NCI-H2081 treated with DMSO at 0.1 percent for 48 hours (cell line): ENCODE results near the gene SUCO.
"Not testable (repeated sequence)": the region's sequence is repeated elsewhere in the genome, so short reads cannot be mapped to it uniquely, and the experiment has no call there.

Experiments
- DNase-seq: peaks from one replicate; lab custom pipeline; 2025; lab: John Stamatoyannopoulos, UW

SUCO gene

DNA sequence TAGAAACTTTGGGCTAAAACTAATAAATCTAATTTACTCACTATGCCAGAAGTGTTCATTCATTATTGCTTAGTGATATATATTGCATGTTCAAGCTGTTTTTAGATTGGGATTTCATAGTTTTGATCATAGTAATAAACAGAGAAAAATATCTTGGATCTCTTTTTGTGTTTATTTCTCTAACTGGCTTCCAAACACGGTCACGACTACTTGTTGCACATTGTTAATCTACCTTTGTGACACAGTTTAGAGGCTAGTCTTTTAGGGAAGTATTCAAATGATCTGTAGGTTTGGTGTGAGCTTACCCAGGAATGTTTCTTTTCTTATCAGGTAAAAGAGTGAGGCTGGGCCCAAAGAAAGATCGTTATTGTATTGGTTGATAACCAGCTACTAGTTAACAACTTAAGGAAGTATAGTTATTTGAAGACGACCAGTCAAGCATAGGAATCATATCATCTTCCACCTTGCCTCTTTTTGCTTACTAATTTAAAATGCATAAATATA lies 75.2 kb downstream of the SUCO start:
- DNase-seq, result no peak

DNA sequence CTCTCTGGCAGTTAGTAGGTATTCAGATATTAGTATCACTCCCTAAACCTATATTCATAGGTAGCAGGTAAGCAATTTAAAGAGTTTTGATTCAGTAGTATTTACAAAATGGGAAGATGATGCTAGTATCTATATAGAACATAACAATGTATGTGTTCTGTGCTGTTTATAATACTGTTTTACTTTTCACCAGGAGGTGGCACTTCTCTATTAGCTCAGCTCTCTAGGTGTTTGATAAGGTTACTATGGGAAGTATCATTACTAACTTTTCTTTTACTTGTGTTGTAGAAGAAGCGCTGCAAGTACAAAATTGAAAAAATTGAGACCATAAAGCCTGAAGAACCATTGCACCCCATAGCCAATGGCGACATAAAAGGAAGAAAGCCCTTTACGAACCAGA lies 76.6 kb downstream of the SUCO start:
- DNase-seq, result no peak

DNA sequence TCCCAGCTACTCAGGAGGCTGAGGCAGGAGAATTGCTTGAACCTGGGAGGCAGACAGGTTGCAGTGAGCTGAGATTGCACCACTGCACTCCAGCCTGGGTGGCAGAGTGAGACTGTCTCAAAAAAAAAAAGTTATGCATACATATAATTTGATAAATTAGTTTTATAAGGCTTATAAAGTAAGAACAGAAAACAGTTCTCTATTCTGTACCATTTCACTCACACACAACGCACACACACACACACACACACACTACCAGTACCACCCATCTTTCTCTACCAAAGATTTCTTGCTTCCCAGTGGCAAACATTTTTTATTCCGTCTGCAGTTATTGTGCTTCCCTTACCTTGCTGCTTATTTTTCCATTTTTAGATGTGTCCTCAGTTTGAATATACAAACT lies 79.5 kb downstream of the SUCO start:
- no peak for DNase-seq

DNA sequence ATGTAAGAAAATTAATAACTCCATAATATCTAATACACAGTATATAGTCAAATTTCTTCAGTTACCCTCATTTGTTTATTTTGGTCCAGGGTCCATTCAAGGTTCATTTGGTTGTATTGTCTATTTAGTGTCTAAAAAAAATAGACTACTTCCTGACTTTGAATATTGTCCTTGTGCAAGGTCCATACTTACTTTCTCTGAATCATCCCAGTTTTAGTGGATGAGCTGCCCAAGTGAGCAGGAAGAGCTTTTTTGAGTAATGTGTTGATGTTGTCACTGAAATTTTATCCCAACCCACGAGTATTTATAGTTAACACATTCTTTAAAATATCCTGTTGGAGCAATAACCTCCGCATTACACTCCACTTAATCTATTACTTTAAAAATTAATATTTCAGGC lies 80.3 kb downstream of the SUCO start:
- DNase-seq, result no peak

DNA sequence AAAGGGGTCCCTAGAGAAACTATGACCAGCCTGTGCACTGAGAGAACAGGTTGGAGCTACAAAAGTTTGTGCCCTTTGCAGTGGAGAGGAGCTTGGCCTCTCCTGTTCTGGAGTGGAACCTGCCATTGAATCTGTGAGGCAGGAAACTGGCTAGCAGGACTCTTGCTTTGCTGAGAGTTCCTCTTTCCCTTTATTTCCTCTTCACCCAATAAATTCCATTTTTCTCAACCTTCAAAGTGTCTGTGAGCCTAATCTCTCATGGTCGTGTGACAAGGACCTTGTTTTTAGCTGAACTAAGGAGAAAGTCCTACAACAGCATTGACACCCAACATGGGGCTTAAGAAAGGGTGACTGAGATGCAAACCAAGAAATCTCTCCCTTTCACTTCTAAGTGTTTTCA lies 83.2 kb downstream of the SUCO start:
- DNase-seq, result no peak

DNA sequence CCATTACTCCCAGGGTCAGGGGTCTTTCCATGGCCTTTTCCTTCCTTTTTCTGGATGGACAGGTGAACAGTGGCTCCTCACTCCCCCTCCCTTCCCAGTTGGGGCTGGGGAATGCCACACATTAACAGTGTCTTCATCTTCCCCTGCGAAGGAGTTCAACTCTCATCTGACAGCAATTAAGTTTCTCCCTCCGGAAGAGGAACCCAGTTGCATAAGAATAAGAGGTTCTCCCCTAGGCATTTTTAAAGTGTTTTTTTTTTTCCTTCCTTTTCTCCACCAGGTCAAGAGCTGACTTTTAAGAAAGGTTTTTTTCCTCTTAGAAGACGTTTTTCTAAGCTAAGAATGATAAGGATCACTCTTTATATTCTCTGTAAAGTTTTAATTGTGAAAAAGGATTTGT lies 83.7 kb downstream of the SUCO start:
- DNase-seq, result no peak

DNA sequence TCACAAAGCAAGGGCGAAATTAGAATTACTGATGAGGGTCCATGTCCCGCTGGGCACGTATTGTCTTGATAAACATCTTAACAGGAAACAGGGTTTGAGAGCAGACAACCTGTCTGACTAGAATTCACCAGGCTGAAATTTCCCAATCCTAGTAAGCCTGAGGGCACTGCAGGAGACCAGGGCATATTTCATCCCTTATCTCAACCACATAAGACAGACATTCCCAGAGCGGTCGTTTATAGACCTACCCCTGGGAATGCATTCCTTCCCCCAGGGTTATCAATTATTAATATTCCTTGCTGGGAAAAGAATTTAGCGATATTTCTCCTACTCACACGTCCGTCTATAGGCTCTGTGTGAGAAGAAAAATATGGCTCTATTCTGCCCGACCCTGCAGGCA lies 87.7 kb downstream of the SUCO start:
- DNase-seq, result not testable (repeated sequence)

DNA sequence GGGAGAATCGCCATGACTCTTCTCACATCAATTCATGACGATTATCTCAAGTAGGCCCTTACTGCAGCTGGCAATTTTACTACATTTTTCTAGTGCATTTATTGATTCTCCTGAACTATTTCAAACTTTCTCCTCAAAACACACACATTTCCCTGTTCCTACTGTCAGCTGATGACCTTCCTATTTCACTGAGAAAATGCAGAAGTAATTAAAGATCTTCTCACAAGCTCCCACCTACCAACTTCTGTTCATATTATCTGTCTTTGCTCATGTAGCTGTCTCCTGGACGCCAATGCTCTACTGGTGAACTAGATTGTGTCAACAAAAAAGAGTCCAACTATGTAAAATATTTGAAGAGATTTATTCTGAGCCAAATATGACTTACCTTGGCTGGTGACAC lies 89.6 kb downstream of the SUCO start:
- DNase-seq, result no peak

DNA sequence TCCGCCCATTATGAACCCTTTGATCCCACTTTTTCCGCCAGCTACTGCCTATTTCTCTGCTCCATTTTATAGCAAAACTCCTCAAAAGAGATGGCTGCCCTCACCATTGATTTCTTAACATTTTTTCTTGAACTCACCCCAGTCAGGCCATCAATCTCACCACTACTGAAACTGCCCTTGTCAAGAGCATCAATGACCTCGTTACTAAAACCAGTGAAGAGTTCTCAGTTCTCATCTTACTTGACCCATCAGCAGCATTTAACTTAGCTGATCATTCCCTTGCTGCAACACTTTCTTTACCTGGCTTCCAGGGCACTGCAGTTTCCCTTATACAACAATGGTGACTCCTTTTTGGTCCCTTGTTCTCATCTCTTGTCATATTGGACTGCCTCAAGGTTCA lies 90.8 kb downstream of the SUCO start:
- DNase-seq, result no peak

DNA sequence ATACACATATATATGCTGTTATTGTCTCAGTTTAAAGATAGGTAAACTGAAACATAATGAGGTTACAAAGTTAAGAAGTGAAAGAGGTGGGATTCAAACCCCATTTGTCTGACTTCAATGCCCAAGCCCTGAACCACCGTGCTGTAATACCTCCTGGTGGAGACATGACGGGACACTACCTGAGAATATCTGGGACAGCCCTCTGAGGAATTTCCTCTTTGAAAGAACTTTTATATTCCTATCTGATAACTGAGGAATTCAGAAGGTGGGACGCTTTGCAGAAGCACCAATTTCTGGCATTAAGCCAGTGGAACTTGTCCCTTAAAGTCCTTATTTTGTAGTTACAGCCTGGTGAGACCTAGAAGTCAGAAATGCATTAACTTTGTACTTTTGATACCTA lies 93.9 kb downstream of the SUCO start:
- no peak for DNase-seq

DNA sequence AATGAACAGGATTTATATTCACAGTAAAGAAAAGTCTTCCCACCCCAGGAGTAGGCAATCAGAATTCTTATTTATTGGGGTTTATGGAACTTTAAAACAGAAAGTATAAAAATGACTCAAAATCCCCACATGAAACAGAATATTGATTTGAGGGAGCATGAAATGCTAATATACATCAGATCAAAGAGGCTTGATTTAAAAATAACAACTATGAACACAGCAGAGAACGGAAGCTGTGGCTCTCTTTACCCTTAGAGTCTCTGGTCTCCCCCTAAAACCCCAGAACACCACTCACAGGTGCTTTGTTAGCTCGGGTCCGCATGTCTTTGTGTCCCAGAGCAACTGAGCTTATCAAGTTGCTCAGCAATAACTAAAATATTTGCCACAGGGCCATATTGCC lies 94.8 kb downstream of the SUCO start:
- no peak for DNase-seq

DNA sequence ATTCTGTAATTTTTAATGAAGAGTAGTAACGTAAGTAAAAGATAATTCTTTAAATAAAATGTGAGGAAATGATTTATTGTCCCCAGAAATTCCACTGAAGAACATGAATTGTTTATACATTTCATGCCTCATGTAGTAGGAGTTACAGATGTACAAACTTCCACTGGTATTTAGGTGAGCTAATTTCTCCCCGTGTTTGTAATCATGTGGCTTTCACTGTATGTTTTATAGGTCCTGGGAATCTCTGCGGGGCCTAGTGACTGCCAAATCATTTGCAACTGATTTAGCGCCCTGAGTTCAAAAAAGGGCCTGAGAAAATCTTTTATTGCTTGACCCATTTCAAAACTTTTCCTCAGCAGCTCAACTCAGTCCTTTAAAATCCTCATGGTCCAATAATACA lies 95.5 kb downstream of the SUCO start:
- no peak for DNase-seq

DNA sequence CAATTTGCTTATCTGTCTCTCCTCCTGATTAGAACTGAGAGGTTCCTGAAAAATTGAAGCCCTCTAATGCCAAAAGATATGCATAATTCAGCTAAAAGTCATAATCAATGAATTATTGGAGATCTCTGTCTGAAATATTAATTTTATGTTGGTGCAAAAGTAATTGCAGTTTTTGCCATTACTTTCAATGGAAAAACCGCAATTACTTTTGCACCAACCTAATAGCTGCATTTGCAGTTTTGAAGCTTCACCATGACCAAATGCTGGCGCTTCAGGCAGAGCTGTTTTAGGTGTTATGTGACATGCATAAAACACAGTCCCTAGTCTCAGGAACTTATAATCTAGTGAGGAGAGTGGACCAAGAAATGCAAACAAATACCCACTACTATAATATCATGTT lies 96.2 kb downstream of the SUCO start:
- no peak for DNase-seq

DNA sequence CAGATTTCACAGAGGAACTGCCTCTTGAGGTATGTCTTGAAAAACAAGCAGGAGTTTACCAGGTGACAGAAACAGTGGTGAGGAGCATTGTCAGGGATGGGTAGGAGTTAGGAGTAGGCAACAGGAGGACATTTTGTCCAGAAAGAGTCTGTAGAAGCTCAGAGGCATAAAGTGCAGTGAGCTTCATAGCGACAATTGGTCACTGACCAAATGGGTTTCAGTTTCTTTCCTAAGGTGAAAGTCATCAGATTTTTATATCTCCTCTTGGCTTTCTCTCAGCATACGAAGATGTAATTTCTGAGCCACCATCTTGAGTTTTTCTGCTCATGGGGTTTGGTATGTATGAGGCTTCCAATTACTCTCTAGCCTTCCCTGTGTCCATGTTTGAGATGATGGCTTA lies 96.7 kb downstream of the SUCO start:
- no peak for DNase-seq

DNA sequence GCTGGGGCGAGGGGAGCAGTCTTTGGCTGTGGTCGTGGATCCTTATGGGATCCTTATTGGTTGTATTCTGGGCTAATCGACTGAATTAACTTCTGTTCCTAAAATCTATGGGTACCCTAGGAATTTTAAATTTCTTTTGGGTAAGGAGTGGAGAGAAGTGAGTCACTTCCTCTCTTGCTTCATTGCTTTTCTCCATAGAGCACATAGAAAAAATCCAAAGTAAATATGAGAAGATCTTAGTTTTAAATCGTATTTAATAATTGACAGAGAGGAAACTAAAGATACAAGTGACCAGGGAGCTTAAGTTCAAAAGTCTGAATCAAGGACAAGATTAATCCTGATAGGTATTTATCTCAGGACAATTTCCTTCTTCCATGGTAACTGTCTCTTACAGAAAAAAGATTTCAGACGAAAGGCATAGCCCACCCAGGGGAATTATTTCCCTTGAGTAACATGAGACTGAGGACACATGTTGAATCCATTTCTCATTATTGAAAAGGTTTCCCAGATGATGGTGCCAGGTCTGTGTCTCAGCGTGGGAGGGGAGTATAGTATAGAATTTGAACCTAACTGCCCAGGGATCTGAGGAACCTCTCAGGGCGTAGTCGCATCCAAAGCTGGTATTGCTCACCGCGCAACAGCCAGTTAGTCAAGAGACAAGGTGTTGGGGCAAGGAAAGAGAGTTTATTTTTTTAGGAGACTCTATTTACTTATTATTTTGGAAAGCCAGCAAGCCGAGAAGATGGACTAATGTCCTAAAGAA lies 97.3 kb downstream of the SUCO start:
- no peak for DNase-seq

DNA sequence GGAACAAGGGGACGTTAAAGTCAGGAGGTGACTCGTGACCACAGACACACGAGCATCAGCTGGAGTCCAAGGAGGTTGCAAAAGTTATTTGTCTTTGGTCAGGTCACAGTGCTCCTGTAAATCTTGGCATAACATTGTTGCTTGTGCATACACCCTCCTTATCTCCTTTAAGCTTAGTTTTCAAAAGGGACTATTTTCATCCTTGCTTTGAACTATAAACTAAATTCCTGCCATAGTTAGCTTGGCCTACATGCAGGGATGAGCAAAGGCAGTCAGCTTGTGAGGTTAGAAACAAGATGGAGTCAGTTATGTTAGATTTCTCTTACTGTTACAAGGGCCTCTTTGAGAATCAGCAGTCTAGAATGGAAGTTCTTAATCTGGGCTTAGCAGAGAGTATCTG lies 97.9 kb downstream of the SUCO start:
- no peak for DNase-seq

DNA sequence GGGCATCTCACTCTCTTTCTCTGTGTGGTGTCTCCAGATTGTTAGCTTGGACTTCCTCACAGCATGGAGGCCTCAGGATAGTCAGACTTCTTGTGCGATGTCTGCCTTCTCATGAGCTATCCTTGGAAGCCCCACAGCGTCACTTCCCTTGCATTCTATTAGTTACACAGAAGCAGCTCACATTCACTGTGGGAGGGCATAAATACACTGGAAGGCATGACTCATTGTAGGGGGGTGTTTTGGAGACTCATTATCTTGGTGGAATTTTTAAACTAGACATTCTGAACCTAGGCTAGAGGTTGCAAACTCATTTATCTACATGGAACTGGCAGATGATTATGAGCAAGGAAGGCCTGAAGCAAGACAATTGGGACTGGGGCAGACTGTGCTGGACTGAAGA lies 104.6 kb downstream of the SUCO start:
- no peak for DNase-seq

DNA sequence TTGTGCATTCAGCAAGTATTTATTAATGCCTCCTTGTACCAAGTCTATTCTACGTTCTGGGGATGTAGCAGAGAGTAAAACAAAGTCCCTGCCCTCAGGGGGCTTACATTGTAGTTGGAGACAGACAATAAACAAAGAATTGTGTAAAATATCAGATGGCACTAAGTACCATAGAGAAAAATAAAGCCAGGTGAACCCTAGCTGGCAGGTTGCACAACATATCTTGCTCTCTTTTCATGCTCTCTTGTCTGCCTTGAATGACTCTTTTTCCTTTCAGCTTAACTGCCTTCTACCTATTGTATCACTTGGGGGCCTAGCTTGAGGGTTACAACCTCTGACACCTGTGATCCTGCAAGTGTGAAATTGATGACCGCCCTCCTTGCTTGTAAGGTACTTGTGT lies 105.3 kb downstream of the SUCO start:
- DNase-seq, result no peak

DNA sequence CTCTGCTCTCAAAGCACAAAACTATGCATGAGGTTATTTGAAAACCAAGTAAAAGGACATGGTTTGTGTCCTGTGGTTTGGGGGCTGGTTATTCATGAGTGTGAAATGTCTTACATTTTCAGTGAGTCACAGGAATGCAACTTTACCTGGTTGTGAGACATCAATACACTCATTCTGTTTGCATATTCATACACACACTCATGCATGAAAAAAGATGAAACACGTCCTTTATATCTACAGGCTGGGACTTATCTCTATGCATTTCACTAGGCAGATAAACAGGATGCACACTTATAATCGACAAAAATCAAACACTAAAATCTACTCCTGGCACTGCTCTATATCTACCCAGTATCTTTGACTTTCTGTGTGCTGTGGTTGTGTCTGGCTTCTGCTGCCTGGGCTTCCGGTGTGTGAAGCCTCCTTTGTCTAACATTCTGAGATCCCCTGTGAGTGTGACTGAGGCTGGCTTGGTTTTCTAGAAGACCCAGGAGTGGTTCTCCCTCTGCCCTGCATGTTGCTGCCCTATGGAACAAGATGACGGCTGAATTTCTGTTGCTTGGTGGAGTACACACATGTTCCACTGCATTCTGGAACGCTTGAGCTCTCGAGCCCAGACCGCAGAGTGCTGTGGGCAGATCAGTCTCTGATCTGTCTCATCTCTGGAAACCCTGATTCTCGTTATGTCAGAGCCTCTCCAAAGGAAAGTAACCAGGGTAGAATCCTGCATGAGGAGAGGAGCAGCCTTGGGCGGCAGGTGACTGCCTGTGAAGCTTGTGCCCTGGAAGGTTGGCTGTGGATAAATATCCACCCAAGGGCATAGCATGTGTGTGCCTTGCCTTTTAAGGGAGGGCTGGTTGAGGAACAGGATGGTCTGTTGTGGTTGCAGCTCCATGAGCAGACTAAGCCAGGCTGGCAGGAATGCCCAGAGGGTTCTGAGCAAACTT lies 106.2 kb downstream of the SUCO start:
- DNase-seq, result no peak

DNA sequence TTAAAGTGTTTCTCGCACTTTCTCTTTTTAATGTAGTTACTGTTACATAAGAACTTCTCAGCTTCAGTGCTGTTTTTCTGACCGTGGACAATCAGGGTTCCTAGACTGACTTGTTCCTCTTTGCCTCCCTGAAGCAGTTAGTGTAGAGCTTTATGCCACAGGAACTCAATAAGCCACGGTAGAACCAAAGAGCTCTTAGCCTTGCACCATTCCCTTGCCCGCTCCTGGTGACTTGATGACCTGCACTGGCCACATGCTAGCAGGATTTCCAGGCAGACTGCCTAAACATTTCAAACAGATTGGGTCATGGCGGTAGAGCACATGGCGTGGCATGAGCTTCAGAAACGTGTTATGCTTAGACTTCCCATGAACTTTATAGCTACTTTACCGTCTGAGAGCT lies 107.2 kb downstream of the SUCO start:
- DNase-seq, result no peak

DNA sequence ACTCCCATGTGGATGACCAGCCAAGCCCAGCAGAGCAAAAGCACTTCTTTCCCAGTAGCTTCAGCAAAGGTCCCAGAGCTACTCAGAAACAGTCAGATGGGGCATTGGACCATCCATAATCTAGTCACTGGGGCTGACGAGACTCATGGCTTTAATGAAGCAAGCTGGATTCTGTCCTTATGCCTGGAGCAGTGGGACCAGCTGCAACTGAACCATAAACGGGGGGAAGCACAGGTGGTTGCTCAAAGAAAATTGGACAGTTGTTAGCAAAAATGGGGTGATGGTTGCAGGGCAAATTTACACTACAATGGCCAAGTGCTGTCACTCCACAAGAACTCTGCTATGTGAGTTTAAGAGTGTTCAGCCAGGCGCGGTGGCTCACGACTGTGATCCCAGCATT lies 108.5 kb downstream of the SUCO start:
- no peak for DNase-seq

DNA sequence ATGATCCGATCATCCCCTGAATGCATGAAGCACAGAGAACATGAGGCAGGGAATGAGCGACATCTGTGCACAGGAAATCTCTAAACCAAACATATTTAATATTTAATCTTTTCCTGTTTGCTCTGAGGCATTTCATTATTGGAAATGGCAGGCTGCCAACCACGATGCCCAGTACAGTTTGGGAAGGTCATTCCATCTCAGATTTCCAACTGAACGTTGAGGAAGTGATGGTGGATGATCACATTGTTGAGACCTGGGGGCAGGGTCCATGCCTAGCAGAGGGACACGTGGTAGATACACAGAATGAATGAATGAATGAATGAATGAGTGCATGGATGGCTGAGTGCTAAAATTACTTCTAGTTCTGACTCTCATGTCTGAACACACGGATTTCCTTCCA lies 110.0 kb downstream of the SUCO start:
- DNase-seq, result no peak

DNA sequence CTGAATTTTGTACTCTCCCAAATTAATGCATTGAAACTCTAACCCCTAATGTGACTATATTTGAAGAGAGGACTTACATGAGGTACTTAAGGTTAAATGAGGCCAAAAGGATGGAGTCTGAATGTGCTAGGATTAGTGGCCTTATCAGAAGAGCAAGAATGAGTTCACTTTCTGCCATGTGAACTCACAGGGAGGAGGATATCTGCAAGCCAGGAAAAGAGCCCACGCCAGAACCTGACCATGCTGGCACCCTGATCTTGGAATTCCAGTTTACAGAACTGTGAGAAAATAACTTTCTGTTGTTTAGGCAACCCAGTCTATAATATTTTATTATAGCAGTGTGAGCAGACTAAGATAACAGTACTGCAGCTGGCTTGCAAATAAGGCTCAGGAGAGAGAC lies 113.7 kb downstream of the SUCO start:
- no peak for DNase-seq
